NCI-H146 treated with DMSO at 0.1 percent for 48 hours (cell line): ENCODE results near the gene TNFRSF21.
"Not testable (repeated sequence)": the region's sequence is repeated elsewhere in the genome, so short reads cannot be mapped to it uniquely, and the experiment has no call there.

Experiments
- DNase-seq: peaks from one replicate; lab custom pipeline; 2025; ENCODE audit not compliant: unreplicated experiment; lab: John Stamatoyannopoulos, UW

TNFRSF21 gene

DNA sequence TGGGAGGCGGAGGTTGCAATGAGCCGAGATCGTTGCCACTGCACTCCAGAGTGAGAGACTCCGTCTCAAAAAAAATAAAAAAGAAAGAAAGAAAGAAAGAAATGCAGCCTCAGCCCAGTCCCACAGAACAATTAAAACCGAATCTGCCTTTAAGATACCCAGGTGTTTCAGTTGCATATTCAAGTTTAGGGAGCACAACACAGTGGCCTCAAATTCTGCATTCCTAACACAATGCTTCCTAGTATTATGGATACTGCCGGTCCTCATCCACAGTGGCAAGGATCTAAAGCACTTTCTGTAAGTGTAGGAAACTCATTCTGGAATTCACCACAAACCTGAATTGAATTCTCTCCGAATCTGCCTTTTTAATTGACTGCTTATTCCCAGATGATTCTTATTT is 80.5 kb downstream of the TNFRSF21 start:
- DNase-seq: no peak

DNA sequence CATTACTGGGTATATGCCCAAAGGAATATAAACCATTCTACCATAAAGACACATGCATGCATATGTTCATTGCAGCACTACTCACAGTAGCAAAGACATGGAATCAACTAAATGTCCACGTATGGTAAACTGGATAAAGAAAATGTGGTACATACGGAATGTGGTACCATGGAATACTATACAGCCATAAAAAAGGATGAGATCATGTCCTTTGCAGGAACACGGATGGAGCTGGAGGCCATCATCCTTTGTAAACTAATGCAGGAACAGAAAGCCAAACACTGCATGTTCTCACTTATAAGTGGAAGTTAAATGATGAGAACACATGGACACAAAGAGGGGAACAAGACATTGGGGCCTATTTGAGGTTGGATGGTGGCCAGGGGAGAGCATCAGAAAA is 81.6 kb downstream of the TNFRSF21 start:
- DNase-seq: not testable (repeated sequence)

DNA sequence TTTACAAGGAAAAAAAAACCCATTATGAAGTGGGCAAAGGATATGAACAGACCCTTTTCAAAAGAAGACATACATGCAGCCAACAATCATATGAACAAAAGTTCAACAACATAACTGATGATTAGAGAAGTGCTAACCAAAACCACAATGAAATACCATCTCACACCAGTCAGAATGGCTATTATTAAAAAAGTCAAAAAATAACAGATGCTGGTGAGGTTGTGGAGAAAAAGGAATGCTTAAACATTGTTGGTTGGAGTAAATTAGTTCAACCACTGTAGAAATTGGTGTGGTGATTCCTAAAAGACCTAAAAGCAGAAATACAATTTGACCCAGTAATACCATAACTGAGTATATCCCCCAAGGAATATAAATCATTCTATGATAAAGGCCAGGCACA is 86.5 kb downstream of the TNFRSF21 start:
- DNase-seq: not testable (repeated sequence)

DNA sequence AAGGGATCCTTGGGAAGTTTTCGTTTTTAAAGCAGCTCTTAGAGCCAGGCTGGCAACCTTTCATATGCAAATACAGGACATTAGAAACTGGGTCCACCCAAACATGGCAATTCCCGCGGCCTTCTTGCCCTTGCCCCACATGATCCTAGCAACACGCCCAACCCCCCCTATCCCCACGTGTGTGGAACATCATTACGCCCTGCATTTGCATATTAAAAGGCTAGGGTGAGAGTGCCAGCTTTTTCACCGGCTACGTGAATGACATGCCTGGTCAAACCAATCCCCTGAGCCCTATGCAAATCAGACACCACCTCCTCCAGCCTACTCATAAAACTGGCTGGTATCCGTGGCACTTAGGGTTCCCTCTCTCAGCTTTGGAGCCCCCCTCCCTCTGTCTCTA is 88.1 kb downstream of the TNFRSF21 start:
- no peak for DNase-seq

DNA sequence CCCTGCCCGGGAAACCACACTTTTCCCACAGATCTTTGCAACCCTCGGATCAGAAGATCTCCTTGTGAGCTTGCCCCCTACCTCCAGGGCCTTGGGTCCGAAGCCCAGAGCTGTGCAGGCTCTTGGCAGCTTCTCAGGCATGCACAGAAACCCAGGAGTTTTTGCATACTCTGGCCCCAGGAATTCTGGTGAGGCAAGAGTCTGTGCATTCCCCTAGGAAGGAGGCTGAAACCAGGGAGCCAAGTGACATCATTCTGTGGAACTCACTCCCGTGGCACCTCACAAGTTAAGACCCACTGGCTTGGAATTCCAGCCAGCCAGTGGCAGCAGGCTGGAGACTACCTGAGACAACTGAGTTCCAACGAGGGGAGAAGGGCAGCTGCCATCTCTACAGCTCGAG is 100.1 kb downstream of the TNFRSF21 start:
- no peak for DNase-seq

DNA sequence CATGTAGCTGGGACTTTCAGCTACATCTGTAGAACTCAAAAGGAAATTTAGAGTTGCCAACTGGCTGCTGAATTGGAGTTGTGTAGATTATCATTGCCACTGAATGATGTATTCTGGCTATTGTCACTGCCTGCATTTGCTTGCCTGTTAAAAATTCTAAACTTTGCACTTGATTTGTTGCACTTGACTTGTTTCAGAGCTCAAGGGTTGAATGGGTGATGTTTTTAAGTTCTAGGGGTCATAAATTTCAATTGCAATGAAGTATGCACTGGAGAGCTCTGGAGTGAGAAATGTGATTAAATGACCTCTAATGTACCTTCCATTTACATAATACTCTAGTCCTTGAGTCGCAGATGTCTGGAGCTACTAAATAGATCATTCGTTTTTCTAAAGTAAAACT is 102.4 kb downstream of the TNFRSF21 start:
- no peak for DNase-seq

DNA sequence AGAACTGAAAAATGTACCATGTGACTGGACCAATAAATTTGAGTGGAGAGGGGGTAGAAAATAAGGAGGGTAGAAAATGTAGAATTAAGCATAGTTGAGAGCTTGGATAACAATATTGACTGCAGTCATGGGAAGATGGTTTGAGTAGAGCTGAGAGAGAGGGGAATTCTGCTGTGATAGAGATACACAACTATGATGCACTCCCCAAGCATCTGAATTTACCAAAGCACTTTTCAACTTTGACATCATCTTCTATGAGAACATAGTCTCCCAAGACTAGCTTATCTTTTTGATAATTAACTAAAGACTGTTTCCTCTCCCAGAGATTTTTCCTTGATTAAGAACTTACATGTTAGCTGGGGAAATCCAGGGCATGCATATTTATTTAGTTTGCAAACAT is 103.1 kb downstream of the TNFRSF21 start:
- no peak for DNase-seq

DNA sequence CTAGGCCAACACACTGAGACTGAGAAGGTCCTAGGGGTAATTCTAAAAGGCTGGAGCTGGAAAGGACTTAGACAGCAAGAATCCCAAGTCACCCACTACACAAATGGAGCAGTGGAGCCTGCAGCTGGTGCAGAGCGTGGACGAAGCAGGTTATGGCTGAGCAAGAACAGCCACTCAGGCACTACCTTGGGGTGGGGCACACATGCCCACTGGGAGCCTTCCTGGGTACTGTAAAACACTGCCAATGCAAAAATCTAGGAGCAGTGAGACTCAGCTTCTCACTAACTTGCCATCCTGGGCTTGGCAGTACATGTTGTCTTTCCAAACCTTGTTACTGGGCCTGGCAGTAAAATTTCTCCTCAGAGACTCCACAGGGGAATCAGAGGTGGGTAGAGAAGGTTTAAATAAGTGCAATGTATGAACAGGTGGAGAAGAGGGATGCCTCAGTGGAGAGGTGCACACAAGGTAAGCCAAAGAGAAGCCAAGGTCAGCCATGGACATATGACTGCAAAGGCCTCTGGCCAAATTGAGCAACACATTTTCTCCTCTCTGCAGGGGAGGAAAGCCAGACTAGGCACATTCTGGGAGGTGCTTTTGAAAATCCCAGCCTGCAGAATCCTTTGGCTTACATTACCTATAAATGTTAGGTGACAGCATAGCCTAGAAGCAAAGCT is 105.6 kb downstream of the TNFRSF21 start:
- DNase-seq: no peak

DNA sequence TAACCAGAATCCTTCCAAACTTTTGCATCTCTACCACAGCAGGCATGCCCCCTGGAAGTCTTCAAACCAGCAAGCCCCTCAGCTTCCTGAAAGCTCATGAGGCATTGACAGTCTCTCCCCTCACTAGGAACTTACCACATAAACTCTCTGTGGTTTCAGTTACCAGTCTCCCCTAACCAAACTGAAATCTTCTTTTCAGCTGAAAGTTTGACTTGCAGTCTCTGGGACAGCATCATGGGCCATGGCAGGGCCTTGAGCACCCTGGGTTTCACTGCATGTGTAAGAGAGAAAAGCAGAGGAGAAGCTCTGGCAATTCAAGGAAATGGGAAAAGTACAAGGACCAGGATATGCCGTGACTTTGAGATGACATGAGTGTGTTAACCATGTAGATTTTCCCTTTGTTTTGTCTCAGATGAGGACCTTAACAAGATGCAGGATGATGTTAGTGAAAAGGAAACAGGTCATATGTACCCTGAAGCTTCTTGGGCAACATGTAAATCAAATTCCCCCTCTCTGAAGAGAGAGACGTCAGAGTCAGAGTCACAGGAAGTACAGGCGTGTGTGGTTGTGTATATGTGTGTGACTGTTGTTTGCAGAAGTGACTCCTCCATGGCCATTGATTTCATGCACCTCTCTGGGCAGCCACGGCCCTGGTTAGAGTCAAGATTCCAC is 106.3 kb downstream of the TNFRSF21 start:
- no peak for DNase-seq

DNA sequence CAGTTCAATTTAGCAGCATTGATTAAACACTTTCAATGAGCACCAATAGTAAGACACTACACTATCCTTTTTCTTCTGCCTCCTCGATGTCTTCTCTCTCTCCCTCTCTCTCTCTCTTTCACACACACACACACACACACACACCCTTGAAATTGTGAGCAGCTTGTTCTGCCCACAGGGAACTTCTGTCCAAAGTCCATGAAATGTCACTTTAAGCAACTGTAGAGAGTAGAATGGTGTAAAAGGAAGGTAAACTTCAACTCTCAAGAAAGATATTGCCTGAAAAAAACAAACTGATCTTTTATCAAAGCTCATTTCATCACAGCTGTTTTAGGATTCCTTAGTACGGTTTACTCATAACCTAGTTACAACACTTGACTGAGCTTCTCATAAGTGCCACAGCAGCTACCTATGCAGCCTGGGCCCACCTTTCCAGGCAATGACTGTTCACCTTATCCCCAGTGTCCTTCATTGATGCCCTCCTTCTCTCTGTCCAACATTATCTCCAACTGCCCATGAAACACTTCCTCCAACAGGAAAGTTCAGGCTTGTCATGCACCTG is 107.0 kb downstream of the TNFRSF21 start:
- no peak for DNase-seq

DNA sequence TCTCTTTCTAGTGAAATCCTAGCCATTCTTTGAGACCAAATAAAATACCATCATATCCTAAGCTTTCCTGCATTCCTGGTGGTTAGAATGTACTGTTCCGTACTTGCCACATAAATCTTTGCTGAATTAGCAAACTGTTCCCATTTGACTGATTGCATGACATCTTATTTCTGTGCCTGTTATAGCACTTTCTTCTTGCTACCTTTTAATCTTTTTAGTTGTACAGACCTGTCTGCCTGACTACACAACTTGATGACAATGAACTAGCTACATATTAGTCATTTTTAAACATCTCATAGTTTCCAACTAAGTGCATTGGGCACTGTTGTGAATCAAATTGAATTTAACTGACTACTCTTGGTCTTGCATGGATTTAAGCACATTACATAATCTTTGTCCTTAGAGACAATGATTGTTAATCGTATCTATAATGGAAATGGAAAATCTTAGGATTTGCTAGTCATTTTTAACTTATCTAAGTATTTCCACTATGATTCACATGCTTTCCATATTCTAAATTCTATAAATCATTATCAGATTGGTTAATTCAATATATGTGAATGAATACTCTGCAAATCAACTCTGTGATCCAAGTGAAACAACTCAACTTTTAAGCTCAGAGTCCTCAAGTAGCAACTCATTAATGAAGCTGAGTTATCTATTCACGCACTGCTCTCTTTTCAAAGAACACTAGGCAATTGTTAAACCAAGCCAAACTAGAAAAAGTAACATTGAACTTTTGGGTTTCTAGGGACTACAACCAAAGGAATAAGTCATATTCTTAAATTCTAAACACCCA is 109.0 kb downstream of the TNFRSF21 start:
- no peak for DNase-seq

DNA sequence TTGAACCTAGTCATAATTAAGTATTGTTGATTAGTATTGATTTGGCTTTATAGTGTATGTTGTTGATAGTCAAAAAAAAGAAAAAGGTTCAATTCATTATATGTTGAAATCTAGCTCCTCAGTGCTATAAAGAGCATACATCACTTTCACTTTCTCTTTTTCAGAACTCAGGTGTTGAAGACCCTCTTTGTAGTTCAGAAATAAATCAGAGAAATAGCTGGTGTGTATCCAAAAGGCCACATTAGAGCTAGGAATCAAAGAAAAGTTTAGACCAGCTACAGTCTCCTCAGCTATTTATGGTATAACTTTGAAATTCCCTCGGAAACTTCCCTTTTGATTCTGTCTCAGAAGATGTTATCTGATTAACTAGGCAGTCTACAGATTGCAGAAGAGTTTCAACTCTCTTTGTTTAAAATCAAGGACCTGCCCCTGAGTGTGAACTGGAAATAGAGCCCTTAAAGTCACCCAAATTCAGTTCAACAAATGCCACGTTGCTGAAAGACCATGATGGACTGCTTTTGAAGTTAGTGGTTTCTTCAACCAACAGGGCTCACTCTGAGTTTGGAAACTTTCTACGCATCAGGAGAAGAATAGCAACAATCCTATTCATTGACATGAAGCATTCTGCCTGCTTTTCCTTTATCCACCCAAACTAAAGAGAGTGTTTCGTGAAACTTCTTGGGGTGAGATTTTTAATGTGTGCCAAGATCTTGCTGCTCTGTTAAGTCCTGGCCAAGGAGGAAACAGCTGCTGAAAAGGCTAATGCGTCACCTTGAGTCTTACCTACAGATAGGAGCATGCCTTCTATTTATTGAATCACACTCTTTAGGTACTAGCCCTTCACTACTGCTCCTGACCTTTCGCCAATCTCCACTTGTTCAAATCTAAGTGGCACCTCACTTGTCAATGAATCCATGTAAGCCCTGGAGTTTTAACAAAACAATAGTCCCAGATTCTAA is 111.7 kb downstream of the TNFRSF21 start:
- no peak for DNase-seq

DNA sequence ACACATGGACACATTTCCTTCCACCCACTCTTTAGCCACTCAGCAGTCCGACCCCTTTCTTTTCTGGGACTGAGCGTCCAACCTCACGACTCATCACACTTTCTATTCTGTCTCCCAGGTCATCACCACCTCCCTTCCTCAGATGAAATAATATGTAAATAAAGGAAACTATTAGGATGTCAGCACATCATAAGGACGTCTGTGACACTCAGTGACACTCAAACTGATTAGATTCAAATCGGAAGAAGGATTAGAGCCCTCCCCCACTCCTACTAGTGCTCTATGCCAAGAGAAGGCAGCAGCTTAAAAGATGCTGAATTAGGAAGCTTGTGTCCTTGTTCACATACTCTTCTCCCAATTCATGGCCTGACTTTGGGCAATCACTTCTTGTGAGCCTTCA is 113.6 kb downstream of the TNFRSF21 start:
- no peak for DNase-seq

DNA sequence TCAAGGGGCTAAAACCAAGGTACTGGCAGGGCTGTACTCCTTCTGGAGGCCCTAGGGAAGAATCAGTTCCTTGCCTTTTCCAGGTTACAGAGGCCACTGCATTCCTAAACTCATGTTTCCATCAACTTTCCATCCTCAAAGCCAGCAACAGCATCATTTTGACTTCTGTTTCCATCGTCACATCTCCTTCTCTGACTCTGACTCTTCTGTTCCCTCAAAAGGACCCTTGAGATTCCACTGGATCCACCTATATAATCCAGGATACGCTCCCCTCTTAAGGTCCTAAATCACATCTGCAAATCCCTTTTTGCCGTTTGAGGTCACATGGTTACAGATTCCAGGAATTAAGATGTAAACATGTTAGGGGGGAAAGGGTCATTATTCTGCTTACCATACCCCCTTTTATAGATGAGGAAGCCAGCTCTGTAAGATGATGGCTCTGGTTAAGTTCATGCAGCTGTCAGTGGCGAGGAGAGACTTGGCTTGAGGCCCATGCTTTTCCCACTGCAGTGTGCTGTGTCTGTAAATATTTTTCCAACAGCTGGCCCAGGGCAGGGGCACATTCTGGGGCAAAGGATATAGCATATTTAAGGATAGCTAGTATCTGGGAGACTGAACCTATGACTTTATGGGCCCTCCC is 114.6 kb downstream of the TNFRSF21 start:
- no peak for DNase-seq

DNA sequence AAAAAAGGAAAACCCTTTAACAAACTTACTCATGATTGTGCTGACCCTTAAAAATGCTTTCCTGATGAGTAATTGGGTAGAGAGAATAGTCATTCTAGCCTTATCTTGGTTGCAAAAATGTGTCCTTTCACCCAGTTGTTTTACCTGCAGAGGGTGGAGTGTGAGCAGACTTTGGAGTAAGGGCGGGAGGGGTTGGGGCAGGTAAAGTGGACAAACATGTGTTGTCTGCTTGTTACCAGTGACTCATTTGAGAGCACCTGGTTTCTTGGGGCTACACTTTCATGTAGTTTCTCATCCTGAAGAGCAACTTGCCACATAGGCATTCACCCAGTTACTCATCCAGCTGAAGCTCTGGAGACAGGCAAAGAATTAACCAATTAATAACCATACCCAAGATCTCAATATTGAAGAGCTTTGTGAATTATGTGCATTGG is 121.1 kb downstream of the TNFRSF21 start:
- DNase-seq: no peak

DNA sequence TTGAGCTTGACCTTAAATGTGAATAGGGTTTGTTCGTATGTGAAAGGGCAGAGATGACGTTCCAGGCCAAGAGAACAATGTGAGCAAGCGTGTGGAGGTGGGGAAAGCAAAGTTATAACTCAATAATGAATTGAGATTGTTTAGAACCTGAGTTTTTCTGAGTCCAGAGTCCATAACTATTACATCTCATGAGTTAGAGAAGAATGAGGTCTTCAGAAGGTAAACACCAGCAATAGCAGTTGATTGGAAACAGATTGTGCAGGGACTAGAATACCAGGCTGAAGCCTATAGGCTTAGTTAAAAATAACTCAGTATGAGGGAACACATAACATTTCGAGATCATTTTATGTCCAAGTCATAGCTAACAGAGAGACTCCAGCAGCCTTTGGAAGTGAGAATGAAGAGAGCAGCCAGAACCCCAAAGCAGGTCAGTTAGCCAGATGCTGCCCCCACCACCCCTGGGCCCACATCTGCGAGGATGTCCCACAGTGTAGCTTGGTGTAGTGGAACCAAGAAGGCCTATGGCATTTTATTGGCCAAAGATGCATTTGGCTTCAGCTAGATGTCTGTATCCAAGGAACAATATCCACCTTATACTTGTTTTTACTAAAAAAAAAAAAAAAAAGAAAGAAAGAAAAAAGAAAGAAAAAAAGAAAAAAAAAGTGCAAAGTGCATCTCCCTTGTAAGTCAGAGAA is 121.7 kb downstream of the TNFRSF21 start:
- no peak for DNase-seq

DNA sequence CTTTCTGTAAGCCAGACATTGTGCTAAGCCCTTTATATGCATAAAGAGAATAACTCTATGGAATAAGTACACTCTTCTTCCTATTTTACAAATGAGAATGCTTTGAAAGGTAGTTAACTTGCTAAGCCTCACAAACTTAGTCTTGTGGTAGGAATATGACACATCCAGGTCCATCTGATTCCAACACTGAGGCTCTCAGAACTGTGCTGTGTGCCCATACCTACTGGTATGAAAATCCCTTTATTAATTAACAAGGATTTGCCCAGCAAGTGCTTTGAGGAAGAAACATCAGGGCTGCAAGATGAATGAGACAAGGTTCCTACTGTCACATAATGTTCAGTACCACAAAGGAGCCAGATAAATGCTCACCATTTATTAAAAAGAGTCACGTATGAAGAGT is 122.6 kb downstream of the TNFRSF21 start:
- DNase-seq: no peak

DNA sequence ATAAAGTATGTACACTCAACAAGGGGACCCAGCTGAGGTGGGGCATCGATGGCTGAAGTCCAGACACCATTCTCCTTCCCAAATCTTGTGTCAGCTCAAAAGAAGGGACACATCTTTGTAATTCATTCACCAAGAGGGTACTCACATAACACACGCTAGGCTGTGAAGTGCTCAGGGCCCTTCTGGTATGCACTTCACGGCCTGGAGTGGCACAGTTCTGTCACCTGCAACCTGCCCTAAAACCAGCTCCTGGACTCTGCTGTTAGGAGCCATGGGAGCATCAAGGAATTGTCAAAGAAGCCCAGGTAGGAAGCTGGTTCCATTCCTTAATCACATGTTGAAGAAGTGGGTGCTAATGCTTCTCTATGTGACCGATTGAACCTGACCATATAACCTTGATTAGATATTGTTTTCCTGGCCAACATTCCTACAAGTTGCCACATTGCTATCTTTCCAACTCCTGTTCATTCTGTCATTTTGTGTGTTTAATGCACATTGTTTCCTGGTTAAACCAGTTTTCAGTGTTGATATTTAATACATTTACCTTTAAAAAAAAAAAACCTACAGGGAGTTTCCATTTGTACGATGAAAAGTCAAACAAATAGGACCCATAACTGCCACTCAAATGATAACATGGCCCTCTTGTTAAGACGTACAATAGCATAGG is 127.3 kb downstream of the TNFRSF21 start:
- no peak for DNase-seq

DNA sequence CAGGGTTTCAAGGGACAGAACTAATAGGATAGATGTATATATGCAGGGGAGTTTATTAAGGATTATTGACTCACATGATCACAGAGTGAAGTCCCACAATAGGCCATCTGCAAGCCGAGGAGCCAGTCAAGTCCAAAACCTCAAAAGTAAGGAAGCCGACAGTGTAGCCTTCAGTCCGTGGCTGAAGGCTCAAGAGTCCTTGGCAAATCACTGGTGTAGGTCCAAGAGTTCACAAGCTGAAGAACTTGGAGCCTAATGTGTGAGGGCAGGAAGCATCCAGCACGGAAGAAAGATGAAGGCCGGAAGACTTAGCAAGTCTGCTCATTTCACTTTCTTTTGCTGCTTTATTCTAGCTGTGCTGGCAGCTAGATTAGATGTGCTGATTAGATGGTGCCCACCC is 128.0 kb downstream of the TNFRSF21 start:
- no peak for DNase-seq
